AG08396 (cell line): ENCODE data around the gene KDM2A.

ENCODE experiments used
- DNase-seq: peaks from one replicate; pipeline ENCODE4 v3.0.0; 2012; ENCODE audit warnings: low spot score, mixed read lengths

The KDM2A gene

GRCh38 chr11:67285541-67286498 is 166.8 kb downstream of the KDM2A start:
- DNase-seq: no peak

- DNase-seq: no peak
Measured at GRCh38 chr11:67286621-67287333, 167.7 kb downstream of the KDM2A start.

GRCh38 chr11:67287355-67288197 is 168.5 kb downstream of the KDM2A start:
- no peak for DNase-seq

GRCh38 chr11:67288198-67288451 is 169.1 kb downstream of the KDM2A start:
- no peak for DNase-seq

- peak; percentile 91 for DNase-seq
Measured at GRCh38 chr11:67288452-67289225, 169.6 kb downstream of the KDM2A start.

GRCh38 chr11:67289226-67289650 is 170.2 kb downstream of the KDM2A start, which contains the start of gene ANKRD13D:
TSS of gene ANKRD13D (plus strand) at chr11:67289303. CDS start at chr11:67289461, 158 bp downstream.
- DNase-seq: peak; percentile 94

- no peak for DNase-seq
Measured at GRCh38 chr11:67289651-67290479, 170.8 kb downstream of the KDM2A start.

GRCh38 chr11:67290801-67291200 is 171.7 kb downstream of the KDM2A start:
- DNase-seq: no peak

- DNase-seq: no peak
Measured at GRCh38 chr11:67291481-67292381, 172.7 kb downstream of the KDM2A start.

GRCh38 chr11:67292671-67293070 is 173.6 kb downstream of the KDM2A start:
- no peak for DNase-seq

- DNase-seq: no peak
Measured at GRCh38 chr11:67293090-67293489, 174.0 kb downstream of the KDM2A start.

GRCh38 chr11:67295846-67296245 is 176.8 kb downstream of the KDM2A start:
- DNase-seq: no peak

- no peak for DNase-seq
Measured at GRCh38 chr11:67298786-67299185, 179.7 kb downstream of the KDM2A start.

- no peak for DNase-seq
Measured at GRCh38 chr11:67299471-67300191, 180.6 kb downstream of the KDM2A start.

- no peak for DNase-seq
Measured at GRCh38 chr11:67300256-67300755, 181.2 kb downstream of the KDM2A start.

GRCh38 chr11:67300756-67301312 is 181.8 kb downstream of the KDM2A start:
- no peak for DNase-seq

GRCh38 chr11:67301313-67301921 is 182.4 kb downstream of the KDM2A start:
- DNase-seq: no peak
